Activated CD8-positive, alpha-beta T cell treated with anti-CD3 and anti-CD28 coated beads for 36 hours (primary cell): ENCODE results near the gene CRYGD. TPM values are rescaled to one million over a fixed set of nuclear protein-coding genes. Genes with fewer than 3 reads are reported as not detected.

Experiments used
- ATAC-seq: fragments of 200-7000 bp; cut with Tn5 transposase; one replicate; pipeline ENCODE4 v1.10.0; 2021; ENCODE audit warnings: mild to moderate bottlenecking, moderate library complexity
- CTCF ChIA-PET: fragments of 350-600 bp; sonication (Branson Sonifier 250); formaldehyde crosslinking; loops from one replicate; lab custom pipeline; 2021; ENCODE audit warnings: antibody characterized with exemption; lab: Charles Lee
- POLR2A ChIA-PET: fragments of 350-600 bp; sonication (Branson Sonifier 250); formaldehyde crosslinking; loops from one replicate; lab custom pipeline; 2021; ENCODE audit warnings: antibody characterized with exemption; lab: Charles Lee
- DNase-seq: peaks from one replicate; pipeline ENCODE4 v3.0.0-alpha.2; 2020
- H3K27ac Mint-ChIP-seq: one replicate; pipeline ENCODE4 v1.8.0; 2021; ENCODE audit warnings: mild to moderate bottlenecking, mixed read lengths
- H3K27me3 Mint-ChIP-seq: one replicate; pipeline ENCODE4 v1.8.0; 2021; ENCODE audit warnings: mixed read lengths
- H3K36me3 Mint-ChIP-seq: one replicate; pipeline ENCODE4 v1.8.0; 2021; ENCODE audit warnings: low read depth, mixed read lengths
- H3K4me1 Mint-ChIP-seq: one replicate; pipeline ENCODE4 v1.8.0; 2021; ENCODE audit warnings: low read depth, mixed read lengths
- H3K4me3 Mint-ChIP-seq: one replicate; pipeline ENCODE4 v1.8.0; 2021; ENCODE audit warnings: mild to moderate bottlenecking, moderate library complexity, mixed read lengths
- H3K9me3 Mint-ChIP-seq: one replicate; pipeline ENCODE4 v1.8.0; 2021; ENCODE audit warnings: mixed read lengths
- intact Hi-C: fragments of 100-400 bp; cut with micrococcal nuclease; formaldehyde crosslinking; loops from one replicate; pipeline ENCODE4 v1.10.0; 2022
- total RNA-seq, 2 experiments: library from RNA; stranded (reverse); gene quantifications; one replicate each; pipeline ENCODE4 v1.2.3, GENCODE V29; 2021
- TF ChIP-seq, protein P1 (sequence below): fragments of 200-600 bp; IDR thresholded peaks from one replicate; pipeline ENCODE4 v1.8.0; 2022; ENCODE audit warnings: antibody characterized with exemption, mild to moderate bottlenecking

Gene CRYGD
- total RNA-seq, 2 experiments from 2014 or later: not detected

DNA sequence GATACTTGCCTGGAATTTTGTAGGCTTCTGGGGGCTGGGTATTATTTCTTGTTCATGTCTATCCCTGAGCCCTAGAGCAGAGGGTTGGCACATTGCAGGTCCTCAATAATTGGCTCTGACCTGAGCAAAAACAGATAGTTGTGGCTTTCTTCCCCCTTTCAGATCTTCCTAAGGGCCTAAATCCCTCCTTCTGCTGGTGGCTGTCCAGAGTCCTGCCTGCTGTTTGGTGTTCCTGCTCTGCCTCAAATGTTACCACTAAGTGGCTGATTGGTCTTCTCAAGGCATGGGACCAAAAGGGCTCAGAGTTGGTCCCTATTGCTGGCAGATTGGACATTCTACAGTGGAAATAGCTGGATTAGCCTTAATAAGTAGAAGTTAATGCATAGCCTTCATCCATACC is 22.7 kb upstream of the CRYGD start:
- TF ChIP-seq, protein P1, sequence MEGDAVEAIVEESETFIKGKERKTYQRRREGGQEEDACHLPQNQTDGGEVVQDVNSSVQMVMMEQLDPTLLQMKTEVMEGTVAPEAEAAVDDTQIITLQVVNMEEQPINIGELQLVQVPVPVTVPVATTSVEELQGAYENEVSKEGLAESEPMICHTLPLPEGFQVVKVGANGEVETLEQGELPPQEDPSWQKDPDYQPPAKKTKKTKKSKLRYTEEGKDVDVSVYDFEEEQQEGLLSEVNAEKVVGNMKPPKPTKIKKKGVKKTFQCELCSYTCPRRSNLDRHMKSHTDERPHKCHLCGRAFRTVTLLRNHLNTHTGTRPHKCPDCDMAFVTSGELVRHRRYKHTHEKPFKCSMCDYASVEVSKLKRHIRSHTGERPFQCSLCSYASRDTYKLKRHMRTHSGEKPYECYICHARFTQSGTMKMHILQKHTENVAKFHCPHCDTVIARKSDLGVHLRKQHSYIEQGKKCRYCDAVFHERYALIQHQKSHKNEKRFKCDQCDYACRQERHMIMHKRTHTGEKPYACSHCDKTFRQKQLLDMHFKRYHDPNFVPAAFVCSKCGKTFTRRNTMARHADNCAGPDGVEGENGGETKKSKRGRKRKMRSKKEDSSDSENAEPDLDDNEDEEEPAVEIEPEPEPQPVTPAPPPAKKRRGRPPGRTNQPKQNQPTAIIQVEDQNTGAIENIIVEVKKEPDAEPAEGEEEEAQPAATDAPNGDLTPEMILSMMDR: no peak
- Mint-ChIP-seq H3K36me3 (no peaks in the 10 kb centered on the region), H3K9me3 (peaks cover 7% of the 10 kb centered on the region), H3K4me3 (no peak overlapping the region), H3K27ac (no peak overlapping the region), H3K4me1 (no peaks in the 10 kb centered on the region), H3K27me3 (peaks cover 2% of the 10 kb centered on the region)
- no peak for ATAC-seq
- ChIA-PET CTCF (no interaction called here), POLR2A (no interaction called here)
- intact Hi-C loops: no loop called here
- DNase-seq: no peak

DNA sequence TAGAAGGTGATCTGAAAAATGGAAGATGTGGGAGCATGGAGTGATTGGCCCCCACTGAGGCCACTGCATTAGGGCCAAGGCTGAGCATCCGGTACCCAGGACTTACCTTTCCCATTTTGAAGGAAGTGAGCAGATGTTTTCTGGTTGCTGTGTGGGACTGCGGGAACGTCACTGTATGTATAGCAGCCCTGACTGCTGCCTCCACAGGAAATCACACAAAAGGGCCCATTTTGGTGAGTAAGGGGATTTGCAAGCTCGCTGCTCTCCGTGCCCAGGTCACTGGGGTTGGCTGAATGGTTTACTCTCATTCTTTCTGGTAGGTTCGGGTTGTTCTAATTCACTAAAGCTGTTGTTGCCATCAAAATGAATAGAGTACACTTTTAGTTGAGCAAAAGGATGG is 21.7 kb upstream of the CRYGD start, which contains the start of gene CRYGB:
TSS of gene CRYGB (minus strand) at position 153 of the 400 bp plus-strand sequence. CDS start at position 115, 38 bp downstream.
- no peak within 1 kb of the TSS for H3K4me3 Mint-ChIP-seq
- CTCF ChIA-PET: no interaction called here
- TF ChIP-seq, protein P1: no peak
- H3K27ac Mint-ChIP-seq: no peak within 1 kb of the TSS
- no peak for ATAC-seq
- no peaks in the 10 kb centered on the region for H3K36me3 Mint-ChIP-seq
- H3K9me3 Mint-ChIP-seq: no peaks in the 10 kb centered on the region
- POLR2A ChIA-PET: no interaction called here
- no peaks in the 10 kb centered on the region for H3K4me1 Mint-ChIP-seq
- no peaks in the 10 kb centered on the region for H3K27me3 Mint-ChIP-seq
- intact Hi-C loops: no loop called here
- DNase-seq: no peak

DNA sequence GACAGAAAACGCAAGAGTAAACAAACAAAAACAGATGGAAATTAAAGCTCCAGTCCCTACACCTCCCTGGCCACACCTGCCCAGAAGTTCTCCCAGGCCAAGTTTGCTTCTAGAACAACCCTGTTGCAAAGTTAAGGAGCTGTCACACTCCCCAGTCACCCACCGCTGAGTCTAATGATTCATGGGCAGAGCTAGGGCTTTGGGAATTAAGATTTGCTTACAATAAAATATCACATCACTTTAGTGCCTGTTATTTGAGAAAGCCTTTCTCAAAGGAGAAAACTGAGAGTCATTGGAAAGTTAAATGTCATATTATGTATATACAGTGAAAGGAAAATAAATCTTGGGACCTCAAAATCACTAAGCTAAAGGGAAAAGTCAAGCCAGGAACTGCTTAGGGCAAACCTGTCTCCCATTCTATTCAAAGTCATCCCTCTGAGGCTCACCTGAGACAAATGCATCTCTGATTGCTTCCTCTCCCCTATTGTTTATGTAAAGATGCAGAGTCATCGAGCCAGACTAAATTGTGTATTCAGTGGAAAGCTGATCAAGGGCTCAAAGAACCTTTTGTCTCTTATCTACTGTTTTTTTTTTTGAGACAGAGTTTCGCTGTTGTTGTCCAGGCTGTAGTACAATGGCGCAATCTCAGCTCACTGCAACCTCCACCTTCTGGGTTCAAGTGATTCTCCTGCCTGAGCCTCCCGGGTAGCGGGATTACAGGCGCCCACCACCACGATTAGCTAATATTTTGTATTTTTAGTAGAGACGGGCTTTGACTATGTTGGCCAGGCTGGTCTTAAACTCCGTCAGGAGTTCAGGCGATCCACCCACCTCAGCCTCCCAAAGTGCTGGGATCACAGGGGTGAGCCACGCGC is 18.8 kb upstream of the CRYGD start:
- H3K9me3 Mint-ChIP-seq: peaks cover under 1% of the 10 kb centered on the region
- CTCF ChIA-PET: interaction anchor here (1.1 to 1.5 kb wide), 2 partner anchors 22 to 32 kb away, joined by 3 to 4 read pairs; no protein-coding TSS in a partner anchor
- POLR2A ChIA-PET: no interaction called here
- no peaks in the 10 kb centered on the region for H3K27me3 Mint-ChIP-seq
- H3K27ac Mint-ChIP-seq: no peak overlapping the region
- intact Hi-C loops: no loop called here
- no peak for ATAC-seq
- H3K4me3 Mint-ChIP-seq: no peak overlapping the region
- DNase-seq: no peak
- H3K36me3 Mint-ChIP-seq: no peaks in the 10 kb centered on the region
- TF ChIP-seq, protein P1: no peak
- H3K4me1 Mint-ChIP-seq: no peaks in the 10 kb centered on the region

DNA sequence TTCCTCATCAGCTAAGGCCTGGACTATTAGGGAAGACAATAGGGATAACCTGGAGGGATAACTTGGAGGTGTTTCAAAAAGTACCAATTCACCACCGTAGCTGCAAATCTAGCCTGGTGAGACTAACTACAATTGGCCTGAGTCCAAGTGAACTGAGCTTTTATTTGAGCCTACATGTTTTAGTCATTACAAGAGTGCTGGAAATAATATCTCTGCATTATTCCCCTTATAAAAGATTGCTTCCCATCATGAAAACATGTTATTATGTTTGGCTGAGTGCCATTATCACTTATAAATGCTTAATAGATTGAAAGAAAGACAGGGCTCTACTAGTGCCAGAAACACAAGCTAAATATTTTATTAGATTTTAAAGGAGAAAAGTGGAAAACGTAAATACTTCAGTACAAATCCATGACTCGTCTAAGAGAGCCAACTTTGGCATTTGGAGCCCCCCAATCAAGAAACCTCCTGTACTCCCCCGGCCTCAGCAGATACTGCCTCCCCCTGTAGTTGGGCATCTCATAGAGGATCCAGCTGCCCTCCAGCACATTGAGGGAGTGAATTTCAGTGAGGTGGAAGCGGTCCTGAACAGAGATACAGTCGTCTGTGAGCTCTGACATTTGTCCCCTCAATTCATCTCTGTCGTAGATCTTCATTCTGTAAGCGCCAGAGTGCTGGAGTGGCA is 18.1 kb upstream of the CRYGD start:
- CTCF ChIA-PET: interaction anchor here (0.6 to 1.5 kb wide), 4 partner anchors 22 to 110 kb away, joined by 3 to 4 read pairs (median 3); no protein-coding TSS in a partner anchor
- no peaks in the 10 kb centered on the region for H3K4me1 Mint-ChIP-seq
- H3K27me3 Mint-ChIP-seq: no peaks in the 10 kb centered on the region

More for the DNA sequence above, 18.1 kb upstream of the CRYGD start:
- POLR2A ChIA-PET: no interaction called here
- Mint-ChIP-seq H3K36me3 (no peaks in the 10 kb centered on the region), H3K9me3 (peaks cover 5% of the 10 kb centered on the region), H3K4me3 (no peak overlapping the region), H3K27ac (no peak overlapping the region)
- ATAC-seq: no peak
- intact Hi-C loops: no loop called here
- TF ChIP-seq, protein P1: no peak
- DNase-seq: no peak
